HepG2 (cell line): Measurements from ENCODE around the gene FHIT. TPM values are rescaled to one million over a fixed set of nuclear protein-coding genes. Genes with fewer than 3 reads are reported as not detected.

Experiments
- ATAC-seq: fragments of 200-7000 bp; cut with Tn5 transposase; 3 replicates; pipeline ENCODE4 v1.9.1; 2020; ENCODE audit warnings: mild to moderate bottlenecking, moderate library complexity
- BruUV-seq: library from RNA; stranded (reverse); fragments of 400-500 nt; replicated peaks from 2 replicates; lab custom pipeline; 2021; lab: Mats Ljungman, UMichigan
- CTCF ChIA-PET: fragments of 300-600 bp; formaldehyde crosslinking; extraction: SDS; loops from one replicate; lab custom pipeline; 2021; ENCODE audit warnings: low total read pairs, inconsistent platforms, low intra/inter-chr PET ratio; lab: Yijun Ruan, JAX
- POLR2A ChIA-PET: fragments of 350-600 bp; sonication (Branson Sonifier 250); formaldehyde crosslinking; loops from one replicate; lab custom pipeline; 2020; ENCODE audit warnings: antibody characterized with exemption, inconsistent platforms; lab: Yijun Ruan, JAX
- DNase-seq: peaks from one replicate; pipeline ENCODE4 v3.0.0-alpha.2; 2015; ENCODE audit warnings: low spot score
- FAIRE-seq: peaks from 3 replicates; lab custom pipeline; 2011; peaks lifted over from hg19 to GRCh38; lab: Jason Lieb, UNC
- H2AFZ ChIP-seq: one replicate; pipeline ENCODE4 v1.6.1; 2011; ENCODE audit warnings: low read length, inconsistent platforms
- H3K27ac ChIP-seq: fragments of 300-600 bp; 3 replicates; pipeline ENCODE4 v1.8.0; 2011; ENCODE audit warnings: mixed run types, mild to moderate bottlenecking, mixed read lengths, low read length, inconsistent platforms; ENCODE audit not compliant: insufficient read depth; ENCODE audit errors: extremely low read length
- H3K27me3 ChIP-seq, 2 experiments: fragments of 200-600 bp in 1 of 2; 2 replicates in 1 of 2; 3 replicates in 1 of 2; pipeline versions ENCODE4 v1.6.0 to v1.8.0; 2011; ENCODE audit warnings: low read length in 2 of 2, mild to moderate bottlenecking in 2 of 2, moderate library complexity in 2 of 2, inconsistent platforms in 1 of 2; ENCODE audit not compliant: insufficient read depth in 2 of 2, control insufficient read depth in 1 of 2
- H3K36me3 ChIP-seq, 2 experiments: fragments of 200-600 bp in 1 of 2; replicated peaks in 1 of 2; 2 replicates in 1 of 2; 3 replicates in 1 of 2; pipeline versions ENCODE4 v1.5.1 to v1.8.0; 2011; ENCODE audit warnings: low read length in 2 of 2, inconsistent platforms in 1 of 2; ENCODE audit not compliant: insufficient read depth in 2 of 2, control insufficient read depth in 1 of 2
- H3K4me1 ChIP-seq: 2 replicates; pipeline ENCODE4 v1.5.1; 2012; ENCODE audit warnings: low read length, inconsistent platforms; ENCODE audit not compliant: insufficient read depth
- H3K4me2 ChIP-seq: 2 replicates; pipeline ENCODE4 v1.6.0; 2011; ENCODE audit warnings: low read depth, low read length, inconsistent platforms
- H3K4me3 ChIP-seq, 3 experiments: fragments of 200-600 bp in 1 of 3; sonication (generic), shearing (Covaris generic) in 1 of 3; replicated peaks in 1 of 3; 2 replicates each; pipeline ENCODE4 v1.5.1; 2011 to 2016; ENCODE audit warnings: low read length in 3 of 3, inconsistent platforms in 2 of 3, low read depth in 2 of 3, mild to moderate bottlenecking in 2 of 3, control low read depth in 1 of 3, mixed read lengths in 1 of 3; ENCODE audit not compliant: insufficient read depth in 1 of 3
- H3K79me2 ChIP-seq: one replicate; pipeline ENCODE4 v1.6.1; 2011; ENCODE audit warnings: low read length, inconsistent platforms; ENCODE audit not compliant: insufficient read depth
- H3K9ac ChIP-seq: 2 replicates; pipeline ENCODE4 v1.6.0; 2011; ENCODE audit warnings: mild to moderate bottlenecking, low read depth, low read length, inconsistent platforms; ENCODE audit not compliant: insufficient read depth
- H3K9me3 ChIP-seq: 2 replicates; pipeline ENCODE4 v1.5.1; 2012; ENCODE audit warnings: mild to moderate bottlenecking, low read length
- H4K20me1 ChIP-seq: 2 replicates; pipeline ENCODE4 v1.6.0; 2011; ENCODE audit warnings: inconsistent platforms, mild to moderate bottlenecking, low read length, moderate library complexity; ENCODE audit not compliant: insufficient read depth
- BCLAF1 ChIP-seq: fragments of 450-650 bp; IDR thresholded peaks from 2 replicates; pipeline ENCODE4 v1.6.1; 2017; ENCODE audit warnings: mild to moderate bottlenecking
- DR1 ChIP-seq: sonication (generic); formaldehyde crosslinking; IDR thresholded peaks from 2 replicates; pipeline ENCODE4 v1.8.0; 2021; ENCODE audit warnings: mild to moderate bottlenecking, missing genetic modification reagents, inconsistent platforms
- JUNB ChIP-seq: sonication (generic); formaldehyde crosslinking; IDR thresholded peaks from 2 replicates; pipeline ENCODE4 v1.8.0; 2022; ENCODE audit warnings: missing genetic modification reagents, mild to moderate bottlenecking, borderline replicate concordance
- KLF16 ChIP-seq, 2 experiments: sonication (generic) in 1 of 2; formaldehyde crosslinking in 1 of 2; IDR thresholded peaks; 2 replicates each; pipeline versions ENCODE4 v1.6.1 to v1.8.0; 2016 to 2023; ENCODE audit warnings: missing genetic modification reagents in 2 of 2, missing compliant biosample characterization in 1 of 2
- KMT2A ChIP-seq: sonication (generic); formaldehyde crosslinking; IDR thresholded peaks from 2 replicates; pipeline ENCODE4 v1.4.0; 2020; ENCODE audit warnings: missing genetic modification reagents
- MEF2D ChIP-seq: sonication (generic); formaldehyde crosslinking; IDR thresholded peaks from 2 replicates; pipeline ENCODE4 v1.5.1; 2020; ENCODE audit warnings: mild to moderate bottlenecking, missing genetic modification reagents
- PCBP2 ChIP-seq: fragments of 200-400 bp; formaldehyde crosslinking; optimal IDR thresholded peaks from 2 replicates; pipeline ENCODE3; 2018; ENCODE audit warnings: low read length, low read depth; ENCODE audit not compliant: poor library complexity, severe bottlenecking
- SIX1 ChIP-seq: sonication (generic); formaldehyde crosslinking; IDR thresholded peaks from 2 replicates; pipeline ENCODE4 v1.4.0; 2020; ENCODE audit warnings: missing genetic modification reagents, borderline replicate concordance
- ZNF547 ChIP-seq: sonication (generic); formaldehyde crosslinking; IDR thresholded peaks from 2 replicates; pipeline ENCODE4 v1.5.1; 2020; ENCODE audit warnings: mild to moderate bottlenecking, missing genetic modification reagents
- ZNF577 ChIP-seq: sonication (generic); formaldehyde crosslinking; IDR thresholded peaks from 2 replicates; pipeline ENCODE4 v1.4.0; 2020; ENCODE audit warnings: mild to moderate bottlenecking, low read depth, missing genetic modification reagents, borderline replicate concordance
- ZNF776 ChIP-seq: sonication (generic); formaldehyde crosslinking; IDR thresholded peaks from 2 replicates; pipeline ENCODE4 v1.4.0; 2020; ENCODE audit warnings: mild to moderate bottlenecking, missing genetic modification reagents
- ZNF777 ChIP-seq: sonication (generic); formaldehyde crosslinking; IDR thresholded peaks from 2 replicates; pipeline ENCODE4 v1.4.0; 2020; ENCODE audit warnings: missing genetic modification reagents
- ZNF83 ChIP-seq: sonication (generic); formaldehyde crosslinking; IDR thresholded peaks from 2 replicates; pipeline ENCODE4 v1.4.0; 2020; ENCODE audit warnings: missing genetic modification reagents, mild to moderate bottlenecking, borderline replicate concordance
- WGBS: methylation state at CpG from one replicate; pipeline ENCODE4 v1.1.6; 2017; ENCODE audit warnings: low lambda C conversion rate; 5-methylcytosine and 5-hydroxymethylcytosine counted together
- in situ Hi-C: cut with HindIII; loops from 2 replicates; pipeline ENCODE4 v1.10.0; 2017; ENCODE audit warnings: low pct_unique_long_range_greater_than_20kb; ENCODE audit not compliant: extremely low pct_ligation_motif_present
- intact Hi-C: fragments of 100-400 bp; cut with micrococcal nuclease; formaldehyde crosslinking; loops from one replicate; pipeline ENCODE4 v1.10.0; 2022; ENCODE audit not compliant: unreplicated experiment
- polyA plus RNA-seq, 8 experiments: library from polyadenylated mRNA; depleted of rRNA in 3 of 8; stranded (reverse) in 7 of 8; unstranded in 1 of 8; fragments of >200 nt; fragmentation: Illumina TruSeq in 4 of 8; extraction: Trizol in 4 of 8; gene quantifications; 2 replicates each; pipeline versions ENCODE4 v1.2.1 to v1.2.3, GENCODE V29; 2011 to 2016; ENCODE audit warnings: low read depth in 4 of 8, missing spikeins in 1 of 8, mixed read lengths in 1 of 8; ENCODE audit not compliant: insufficient read depth in 1 of 8
- total RNA-seq, 5 experiments: library from RNA; depleted of rRNA; stranded (reverse); fragments of >200 nt; fragmentation: Illumina TruSeq; extraction: Trizol; gene quantifications; 2 replicates each; pipeline ENCODE4 v1.2.3, GENCODE V29; 2016; ENCODE audit warnings: low read depth in 1 of 5
- TF ChIP-seq, protein P1 (sequence below): IDR thresholded peaks from 2 replicates; pipeline ENCODE4 v1.6.1; 2016; ENCODE audit warnings: low read depth, control low read depth
- TF ChIP-seq, protein P2 (sequence below): sonication (generic); formaldehyde crosslinking; IDR thresholded peaks from 2 replicates; pipeline ENCODE4 v1.4.0; 2020; ENCODE audit warnings: mild to moderate bottlenecking, missing genetic modification reagents
- TF ChIP-seq, protein P3 (sequence below): fragments of 450-650 bp; IDR thresholded peaks from 2 replicates; pipeline ENCODE4 v1.6.1; 2016
- TF ChIP-seq, protein P4 (sequence below): sonication (generic); formaldehyde crosslinking; IDR thresholded peaks from 2 replicates; pipeline ENCODE4 v1.9.0; 2021; ENCODE audit warnings: missing genetic modification reagents, borderline replicate concordance

The FHIT gene
- total and polyA plus RNA-seq, 2 of the 13 experiments (the other 11 are each of a cell fraction or from before 2014, with no cell fraction given), result 4.0 to 4.6 TPM

- no peak for FAIRE-seq
- 48% methylated on average over 2 of the region's 2 CpGs for WGBS
- no peaks in the 10 kb centered on the region for H3K79me2 ChIP-seq
- H2AFZ ChIP-seq, result no peak overlapping the region
- H3K4me1 ChIP-seq, result no peaks in the 10 kb centered on the region
- no peaks in the 10 kb centered on the region for H3K36me3 ChIP-seq
- ChIA-PET POLR2A (no interaction called here), CTCF (no interaction called here)
- H3K27ac ChIP-seq, result no peak overlapping the region
- H3K9ac ChIP-seq, result no peak overlapping the region
- no peaks in the 10 kb centered on the region for H4K20me1 ChIP-seq
- no peaks in the 10 kb centered on the region for H3K27me3 ChIP-seq
- in situ Hi-C loops (no loop called here), intact Hi-C loops (no loop called here)
- BruUV-seq, result no TSS peak
- H3K4me2 ChIP-seq, result no peak overlapping the region
- DNase-seq, result no peak
- H3K4me3 ChIP-seq, result no peak overlapping the region
- peaks cover 24% of the 10 kb centered on the region; the same call in 1 of the 2 replicates for H3K9me3 ChIP-seq
- ATAC-seq, result no peak
- TF ChIP-seq KLF16 (CRISPR knock-in tag; IDR thresholded peaks at IDR 0.05) (no peak), JUNB (CRISPR knock-in tag) (no peak), ZNF577 (CRISPR knock-in tag) (no peak), ZNF83 (CRISPR knock-in tag) (no peak), MEF2D (no peak), ZNF776 (CRISPR knock-in tag) (no peak), BCLAF1 (no peak), ZNF777 (CRISPR knock-in tag) (no peak), SIX1 (CRISPR knock-in tag) (no peak), PCBP2 (no peak), ZNF547 (CRISPR knock-in tag) (no peak), KMT2A (CRISPR knock-in tag) (no peak), DR1 (CRISPR knock-in tag) (no peak)
- TF ChIP-seq, protein P1, sequence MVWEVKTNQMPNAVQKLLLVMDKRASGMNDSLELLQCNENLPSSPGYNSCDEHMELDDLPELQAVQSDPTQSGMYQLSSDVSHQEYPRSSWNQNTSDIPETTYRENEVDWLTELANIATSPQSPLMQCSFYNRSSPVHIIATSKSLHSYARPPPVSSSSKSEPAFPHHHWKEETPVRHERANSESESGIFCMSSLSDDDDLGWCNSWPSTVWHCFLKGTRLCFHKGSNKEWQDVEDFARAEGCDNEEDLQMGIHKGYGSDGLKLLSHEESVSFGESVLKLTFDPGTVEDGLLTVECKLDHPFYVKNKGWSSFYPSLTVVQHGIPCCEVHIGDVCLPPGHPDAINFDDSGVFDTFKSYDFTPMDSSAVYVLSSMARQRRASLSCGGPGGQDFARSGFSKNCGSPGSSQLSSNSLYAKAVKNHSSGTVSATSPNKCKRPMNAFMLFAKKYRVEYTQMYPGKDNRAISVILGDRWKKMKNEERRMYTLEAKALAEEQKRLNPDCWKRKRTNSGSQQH (CRISPR knock-in tag), result no peak
- TF ChIP-seq, protein P2, sequence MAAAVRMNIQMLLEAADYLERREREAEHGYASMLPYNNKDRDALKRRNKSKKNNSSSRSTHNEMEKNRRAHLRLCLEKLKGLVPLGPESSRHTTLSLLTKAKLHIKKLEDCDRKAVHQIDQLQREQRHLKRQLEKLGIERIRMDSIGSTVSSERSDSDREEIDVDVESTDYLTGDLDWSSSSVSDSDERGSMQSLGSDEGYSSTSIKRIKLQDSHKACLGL (CRISPR knock-in tag), result no peak
- TF ChIP-seq, protein P3, sequence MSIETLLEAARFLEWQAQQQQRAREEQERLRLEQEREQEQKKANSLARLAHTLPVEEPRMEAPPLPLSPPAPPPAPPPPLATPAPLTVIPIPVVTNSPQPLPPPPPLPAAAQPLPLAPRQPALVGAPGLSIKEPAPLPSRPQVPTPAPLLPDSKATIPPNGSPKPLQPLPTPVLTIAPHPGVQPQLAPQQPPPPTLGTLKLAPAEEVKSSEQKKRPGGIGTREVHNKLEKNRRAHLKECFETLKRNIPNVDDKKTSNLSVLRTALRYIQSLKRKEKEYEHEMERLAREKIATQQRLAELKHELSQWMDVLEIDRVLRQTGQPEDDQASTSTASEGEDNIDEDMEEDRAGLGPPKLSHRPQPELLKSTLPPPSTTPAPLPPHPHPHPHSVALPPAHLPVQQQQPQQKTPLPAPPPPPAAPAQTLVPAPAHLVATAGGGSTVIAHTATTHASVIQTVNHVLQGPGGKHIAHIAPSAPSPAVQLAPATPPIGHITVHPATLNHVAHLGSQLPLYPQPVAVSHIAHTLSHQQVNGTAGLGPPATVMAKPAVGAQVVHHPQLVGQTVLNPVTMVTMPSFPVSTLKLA, result no peak
- TF ChIP-seq, protein P4, sequence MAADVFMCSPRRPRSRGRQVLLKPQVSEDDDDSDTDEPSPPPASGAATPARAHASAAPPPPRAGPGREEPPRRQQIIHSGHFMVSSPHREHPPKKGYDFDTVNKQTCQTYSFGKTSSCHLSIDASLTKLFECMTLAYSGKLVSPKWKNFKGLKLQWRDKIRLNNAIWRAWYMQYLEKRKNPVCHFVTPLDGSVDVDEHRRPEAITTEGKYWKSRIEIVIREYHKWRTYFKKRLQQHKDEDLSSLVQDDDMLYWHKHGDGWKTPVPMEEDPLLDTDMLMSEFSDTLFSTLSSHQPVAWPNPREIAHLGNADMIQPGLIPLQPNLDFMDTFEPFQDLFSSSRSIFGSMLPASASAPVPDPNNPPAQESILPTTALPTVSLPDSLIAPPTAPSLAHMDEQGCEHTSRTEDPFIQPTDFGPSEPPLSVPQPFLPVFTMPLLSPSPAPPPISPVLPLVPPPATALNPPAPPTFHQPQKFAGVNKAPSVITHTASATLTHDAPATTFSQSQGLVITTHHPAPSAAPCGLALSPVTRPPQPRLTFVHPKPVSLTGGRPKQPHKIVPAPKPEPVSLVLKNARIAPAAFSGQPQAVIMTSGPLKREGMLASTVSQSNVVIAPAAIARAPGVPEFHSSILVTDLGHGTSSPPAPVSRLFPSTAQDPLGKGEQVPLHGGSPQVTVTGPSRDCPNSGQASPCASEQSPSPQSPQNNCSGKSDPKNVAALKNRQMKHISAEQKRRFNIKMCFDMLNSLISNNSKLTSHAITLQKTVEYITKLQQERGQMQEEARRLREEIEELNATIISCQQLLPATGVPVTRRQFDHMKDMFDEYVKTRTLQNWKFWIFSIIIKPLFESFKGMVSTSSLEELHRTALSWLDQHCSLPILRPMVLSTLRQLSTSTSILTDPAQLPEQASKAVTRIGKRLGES, result no peak
Measured at GRCh38 chr3:60660026-60660425, 591.2 kb downstream of the FHIT start.
